ENCODE data around the gene CAMK1D. TPM values are rescaled to one million over a fixed set of nuclear protein-coding genes. Genes with fewer than 3 reads are reported as not detected.

Gene CAMK1D
- total and polyA plus RNA-seq, 2 of the 8 experiments (the other 6 are each of a cell fraction or from before 2014, with no cell fraction given), result 3.5 to 10.6 TPM

GRCh38 chr10:12324530-12324929 is 24.8 kb upstream of the CAMK1D start (continued):
- TF ChIP-seq CHD7 (IDR thresholded peaks at IDR 0.05; ENCODE audit: insufficient replicate concordance, low read length) (no peak), SAP30 (IDR thresholded peaks at IDR 0.05; ENCODE audit: insufficient read depth, insufficient replicate concordance, low read length) (no peak), POU5F1 (IDR thresholded peaks at IDR 0.05; ENCODE audit: low read depth, low read length) (no peak), USF2 (IDR thresholded peaks at IDR 0.05; ENCODE audit: low read length) (no peak), EZH2 (IDR thresholded peaks at IDR 0.05; ENCODE audit: low read depth, low read length, severe bottlenecking) (no peak), SP1 (IDR thresholded peaks at IDR 0.05; ENCODE audit: low read depth, low read length) (no peak), NRF1 (IDR thresholded peaks at IDR 0.05; ENCODE audit: low read depth, low read length) (no peak), BACH1 (IDR thresholded peaks at IDR 0.05; ENCODE audit: low read length) (no peak), EP300 (IDR thresholded peaks at IDR 0.05; ENCODE audit: borderline replicate concordance in 1 of 2, low read depth in 2 of 2, low read length in 2 of 2) (no peak), BRCA1 (IDR thresholded peaks at IDR 0.05; ENCODE audit: low read depth, low read length) (no peak), SP4 (IDR thresholded peaks at IDR 0.05; ENCODE audit: low read length) (no peak)

Data from H1 (cell line).